Ectodermal cell (in vitro differentiated cells): Measurements from ENCODE around the gene VIPR2.

Experiments used
- H3K27ac ChIP-seq: 2 replicates; pipeline ENCODE4 v1.7.0; 2013; ENCODE audit warnings: mild to moderate bottlenecking, low read depth, low read length; ENCODE audit not compliant: insufficient read depth, poor library complexity, severe bottlenecking
- H3K27me3 ChIP-seq: 2 replicates; pipeline ENCODE4 v1.7.0; 2013; ENCODE audit warnings: mild to moderate bottlenecking, low read length; ENCODE audit not compliant: insufficient read depth, control insufficient read depth, poor library complexity, severe bottlenecking
- H3K36me3 ChIP-seq: one replicate; pipeline ENCODE4 v1.7.0; 2013; ENCODE audit warnings: low read length; ENCODE audit not compliant: control insufficient read depth, insufficient read depth
- H3K4me1 ChIP-seq: one replicate; pipeline ENCODE4 v1.7.0; 2013; ENCODE audit warnings: low read length; ENCODE audit not compliant: control insufficient read depth, insufficient read depth
- H3K4me3 ChIP-seq: 2 replicates; pipeline ENCODE4 v1.7.0; 2013; ENCODE audit warnings: low read depth, low read length, control low read depth; ENCODE audit not compliant: insufficient read depth
- H3K9me3 ChIP-seq: 2 replicates; pipeline ENCODE4 v1.7.0; 2013; ENCODE audit warnings: mild to moderate bottlenecking, low read length, moderate library complexity; ENCODE audit not compliant: control insufficient read depth
- WGBS, 2 experiments: methylation state at CpG; one replicate each; pipeline ENCODE4 v1.1.7; 2013; ENCODE audit warnings: missing lambda C conversion rate in 2 of 2; 5-methylcytosine and 5-hydroxymethylcytosine counted together

Gene VIPR2

GRCh38 chr7:159034394-159034793 lies 110.3 kb downstream of the VIPR2 start:
- 76 to 80% methylated on average over 10 of the region's 10 CpGs for WGBS, 2 experiments
- Histone ChIP-seq H3K4me3 (no peak overlapping the region), H3K27me3 (no peaks in the 10 kb centered on the region), H3K27ac (no peak overlapping the region), H3K36me3 (no peaks in the 10 kb centered on the region), H3K9me3 (no peaks in the 10 kb centered on the region), H3K4me1 (peaks cover 8% of the 10 kb centered on the region)

GRCh38 chr7:159033956-159034355 lies 110.7 kb downstream of the VIPR2 start:
- Histone ChIP-seq H3K27ac (no peak overlapping the region), H3K27me3 (no peaks in the 10 kb centered on the region), H3K36me3 (no peaks in the 10 kb centered on the region), H3K9me3 (no peaks in the 10 kb centered on the region), H3K4me1 (peaks cover 8% of the 10 kb centered on the region), H3K4me3 (no peak overlapping the region)
- 87 to 88% methylated on average over 16 of the region's 16 CpGs for WGBS, 2 experiments

GRCh38 chr7:159033473-159033825 lies 111.2 kb downstream of the VIPR2 start:
- Histone ChIP-seq H3K27me3 (no peaks in the 10 kb centered on the region), H3K36me3 (no peaks in the 10 kb centered on the region), H3K4me1 (peaks cover 8% of the 10 kb centered on the region), H3K27ac (no peak overlapping the region), H3K9me3 (no peaks in the 10 kb centered on the region), H3K4me3 (no peak overlapping the region)
- 92% methylated on average over 5 of the region's 5 CpGs for WGBS, 2 experiments

- 90 to 92% methylated on average over 13 of the region's 13 CpGs for WGBS, 2 experiments
- peaks cover 8% of the 10 kb centered on the region for H3K4me1 ChIP-seq
- no peaks in the 10 kb centered on the region for H3K27me3 ChIP-seq
- no peak overlapping the region for H3K4me3 ChIP-seq
- H3K27ac ChIP-seq: no peak overlapping the region
- H3K9me3 ChIP-seq: no peaks in the 10 kb centered on the region
- no peaks in the 10 kb centered on the region for H3K36me3 ChIP-seq
Observed at GRCh38 chr7:159032753-159033472, 111.8 kb downstream of the VIPR2 start.

- Histone ChIP-seq H3K4me3 (no peak overlapping the region), H3K27ac (no peak overlapping the region), H3K27me3 (no peaks in the 10 kb centered on the region), H3K9me3 (no peaks in the 10 kb centered on the region), H3K36me3 (no peaks in the 10 kb centered on the region), H3K4me1 (peaks cover 14% of the 10 kb centered on the region)
- 90 to 94% methylated on average over 14 of the region's 14 CpGs for WGBS, 2 experiments
Observed at GRCh38 chr7:159032322-159032721, 112.3 kb downstream of the VIPR2 start.

GRCh38 chr7:159031750-159032149 lies 112.9 kb downstream of the VIPR2 start:
- Histone ChIP-seq H3K9me3 (no peaks in the 10 kb centered on the region), H3K4me1 (peaks cover 16% of the 10 kb centered on the region), H3K36me3 (no peaks in the 10 kb centered on the region), H3K27ac (no peak overlapping the region), H3K27me3 (no peaks in the 10 kb centered on the region), H3K4me3 (no peak overlapping the region)
- WGBS, 2 experiments: 93 to 94% methylated on average over 17 of the region's 17 CpGs

- WGBS, 2 experiments: 46% methylated on average over 31 of the region's 31 CpGs
- Histone ChIP-seq H3K27me3 (no peaks in the 10 kb centered on the region), H3K4me3 (peak overlapping the region; percentile 45), H3K36me3 (no peaks in the 10 kb centered on the region), H3K27ac (no peak overlapping the region), H3K9me3 (no peaks in the 10 kb centered on the region), H3K4me1 (peaks cover 15% of the 10 kb centered on the region)
Observed at GRCh38 chr7:159031135-159031701, 113.4 kb downstream of the VIPR2 start.

GRCh38 chr7:159030490-159031134 lies 114.1 kb downstream of the VIPR2 start:
- Histone ChIP-seq H3K4me1 (peaks cover 18% of the 10 kb centered on the region), H3K27ac (peak overlapping the region; percentile 26), H3K36me3 (no peaks in the 10 kb centered on the region), H3K27me3 (no peaks in the 10 kb centered on the region), H3K4me3 (peak overlapping the region; percentile 45), H3K9me3 (no peaks in the 10 kb centered on the region)
- WGBS, 2 experiments: 16 to 21% methylated on average over 59 of the region's 59 CpGs

- 88 to 89% methylated on average over 26 of the region's 26 CpGs for WGBS, 2 experiments
- no peaks in the 10 kb centered on the region for H3K36me3 ChIP-seq
- no peak overlapping the region for H3K27ac ChIP-seq
- H3K4me1 ChIP-seq: peaks cover 20% of the 10 kb centered on the region
- H3K27me3 ChIP-seq: no peaks in the 10 kb centered on the region
- H3K9me3 ChIP-seq: no peaks in the 10 kb centered on the region
- no peak overlapping the region for H3K4me3 ChIP-seq
Observed at GRCh38 chr7:159028508-159029401, 115.9 kb downstream of the VIPR2 start.
